Transverse colon (tissue), 4 donors: Measurements from ENCODE around the gene DCAF6. TPM values are rescaled to one million over a fixed set of nuclear protein-coding genes. Genes with fewer than 3 reads are reported as not detected.

Source experiments
- DNase-seq: peaks from one replicate; pipeline ENCODE4 v3.0.0-alpha.2; 2019
- H3K27ac ChIP-seq, 4 donors: fragments of 200-600 bp; sonication (generic); 2 replicates each; pipeline ENCODE4 v1.5.1; 2016 to 2018; ENCODE audit warnings: inconsistent platforms in 4 of 4
- H3K27me3 ChIP-seq: fragments of 200-600 bp; sonication (generic); 2 replicates; pipeline ENCODE4 v1.5.1; 2017; ENCODE audit warnings: inconsistent platforms
- H3K36me3 ChIP-seq, 4 donors: fragments of 200-600 bp; sonication (generic); 2 replicates each; pipeline ENCODE4 v1.5.1; 2017 to 2019; ENCODE audit warnings: inconsistent platforms in 4 of 4
- H3K4me1 ChIP-seq, 4 donors: fragments of 200-600 bp; sonication (generic); 2 replicates each; pipeline ENCODE4 v1.5.1; 2017 to 2020; ENCODE audit warnings: inconsistent platforms in 4 of 4
- H3K4me3 ChIP-seq, 4 donors: fragments of 200-600 bp; sonication (generic); 1 replicate in 1 of 4; 2 replicates in 3 of 4; pipeline versions ENCODE4 v1.5.1 to v1.6.1; 2017 to 2019; ENCODE audit warnings: inconsistent platforms in 4 of 4
- H3K9me3 ChIP-seq, 2 donors: fragments of 200-600 bp; sonication (generic); 2 replicates each; pipeline ENCODE4 v1.5.1; 2017 to 2019; ENCODE audit warnings: inconsistent platforms in 2 of 2
- EP300 ChIP-seq: sonication (generic); formaldehyde crosslinking; IDR thresholded peaks from one replicate; pipeline ENCODE4 v1.6.1; 2017; ENCODE audit warnings: antibody characterized with exemption, low read depth
- POLR2A ChIP-seq: fragments of 450-650 bp; IDR thresholded peaks from one replicate; pipeline ENCODE4 v1.6.1; 2016; ENCODE audit warnings: antibody characterized with exemption, mild to moderate bottlenecking, moderate library complexity
- POLR2AphosphoS5 ChIP-seq, 3 donors: sonication (generic); formaldehyde crosslinking; IDR thresholded peaks; one replicate each; pipeline ENCODE4 v1.6.1; 2016; ENCODE audit warnings: antibody characterized with exemption in 3 of 3
- WGBS, 2 donors: methylation state at CpG; one replicate each; pipeline ENCODE4 v1.1.5; 2018; ENCODE audit warnings: low coverage in 1 of 2; 5-methylcytosine and 5-hydroxymethylcytosine counted together
- in situ Hi-C, 4 donors: fragments of 200-750 bp; cut with MboI; loops; one replicate each; pipeline versions ENCODE4 v1.15.0 to v1.15.1; 2017; ENCODE audit warnings: low sequenced_read_pairs in 3 of 4, low pct_ligation_motif_present in 1 of 4, low pct_unique_long_range_greater_than_20kb in 1 of 4
- intact Hi-C: fragments of 100-400 bp; cut with DNase I; formaldehyde crosslinking; loops from one replicate; pipeline ENCODE4 v1.15.1; 2023; ENCODE audit warnings: low total_unique reads
- total RNA-seq, 4 donors: library from RNA; depleted of rRNA; stranded (reverse); fragments of >200 nt; gene quantifications; one replicate each; pipeline ENCODE4 v1.1.0, GENCODE V29; 2016
- TF ChIP-seq, protein P1 (sequence below), 5 experiments: fragments of 200-600 bp in 3 of 5; fragments of 450-650 bp in 2 of 5; sonication (generic) in 3 of 5; IDR thresholded peaks; 1 replicate in 2 of 5; 2 replicates in 3 of 5; pipeline ENCODE4 v1.5.1; 2016 to 2017; ENCODE audit warnings: antibody characterized with exemption in 5 of 5, inconsistent platforms in 3 of 5, mild to moderate bottlenecking in 2 of 5, moderate library complexity in 1 of 5

The DCAF6 gene
- total RNA-seq, 4 donors from 2014 or later, result 59.5 to 173 (median 93.4) TPM

DNA sequence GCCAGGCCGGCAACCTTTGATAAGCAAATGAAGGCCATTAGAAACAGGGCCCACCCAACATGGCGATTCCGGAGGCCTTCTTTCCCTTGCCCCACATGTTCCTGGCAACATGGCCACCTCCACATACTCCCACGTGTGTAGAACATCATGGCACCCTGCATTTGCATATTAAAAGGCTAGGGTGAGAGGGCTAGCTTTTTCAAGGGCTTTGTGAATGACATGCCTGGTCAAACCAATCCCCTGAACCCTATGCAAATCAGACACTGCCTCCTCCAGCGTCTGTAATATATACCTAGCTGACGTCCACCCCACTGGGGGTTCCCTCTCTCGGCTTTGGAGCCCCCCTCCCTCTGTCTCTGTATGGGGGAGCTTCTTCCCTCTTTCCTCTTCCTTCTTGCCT, 24.2 kb upstream of the DCAF6 start:
- intact Hi-C loops (no loop called here), in situ Hi-C loops (no loop called here)
- Histone ChIP-seq H3K4me3 (no peak overlapping the region), H3K27me3 (no peaks in the 10 kb centered on the region), H3K27ac (no peak overlapping the region), H3K4me1 (peaks cover 0 to 18% (median 0%) of the 10 kb centered on the region in 4 donors), H3K9me3 (no peaks in the 10 kb centered on the region), H3K36me3 (peaks cover 0 to 5% (median 0%) of the 10 kb centered on the region in 4 donors)
- TF ChIP-seq, protein P1, sequence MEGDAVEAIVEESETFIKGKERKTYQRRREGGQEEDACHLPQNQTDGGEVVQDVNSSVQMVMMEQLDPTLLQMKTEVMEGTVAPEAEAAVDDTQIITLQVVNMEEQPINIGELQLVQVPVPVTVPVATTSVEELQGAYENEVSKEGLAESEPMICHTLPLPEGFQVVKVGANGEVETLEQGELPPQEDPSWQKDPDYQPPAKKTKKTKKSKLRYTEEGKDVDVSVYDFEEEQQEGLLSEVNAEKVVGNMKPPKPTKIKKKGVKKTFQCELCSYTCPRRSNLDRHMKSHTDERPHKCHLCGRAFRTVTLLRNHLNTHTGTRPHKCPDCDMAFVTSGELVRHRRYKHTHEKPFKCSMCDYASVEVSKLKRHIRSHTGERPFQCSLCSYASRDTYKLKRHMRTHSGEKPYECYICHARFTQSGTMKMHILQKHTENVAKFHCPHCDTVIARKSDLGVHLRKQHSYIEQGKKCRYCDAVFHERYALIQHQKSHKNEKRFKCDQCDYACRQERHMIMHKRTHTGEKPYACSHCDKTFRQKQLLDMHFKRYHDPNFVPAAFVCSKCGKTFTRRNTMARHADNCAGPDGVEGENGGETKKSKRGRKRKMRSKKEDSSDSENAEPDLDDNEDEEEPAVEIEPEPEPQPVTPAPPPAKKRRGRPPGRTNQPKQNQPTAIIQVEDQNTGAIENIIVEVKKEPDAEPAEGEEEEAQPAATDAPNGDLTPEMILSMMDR (IDR thresholded peaks at IDR 0.05), result no peak
- no peak for TF ChIP-seq POLR2A
- no peak for TF ChIP-seq POLR2AphosphoS5 (IDR thresholded peaks at IDR 0.05)
- TF ChIP-seq EP300, result no peak
- WGBS, 2 donors, result 60 to 84% methylated on average over 2 to 7 of the region's 7 CpGs
- no peak for DNase-seq

DNA sequence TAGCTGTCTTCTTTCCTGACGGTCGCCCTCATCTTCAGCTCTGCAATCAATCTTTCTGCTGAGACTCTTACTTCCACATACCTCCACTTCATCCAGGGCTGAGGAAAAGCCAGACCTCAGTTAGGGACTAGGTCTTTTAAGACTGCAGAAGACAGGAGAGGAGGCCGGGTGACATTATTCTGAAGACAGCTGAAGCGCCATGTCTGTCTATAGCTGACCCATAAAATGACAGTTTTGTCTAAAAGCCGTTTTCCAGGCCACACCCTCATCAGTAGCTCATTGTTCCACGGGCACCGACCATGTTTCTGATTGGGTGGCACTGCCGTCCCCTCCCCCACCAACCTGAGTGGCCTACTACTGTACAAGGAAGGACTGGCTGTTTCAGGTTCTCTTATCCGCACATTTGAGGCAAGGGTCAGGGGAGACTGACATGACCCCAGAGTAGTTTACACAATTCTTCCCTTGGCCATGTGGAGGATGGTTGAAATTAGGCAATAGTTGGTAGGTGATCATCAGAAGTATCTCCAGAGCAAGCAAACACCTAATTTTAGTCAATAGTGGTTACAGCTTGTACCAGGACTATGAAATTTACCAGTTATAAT, 22.5 kb upstream of the DCAF6 start, which contains the start of gene ADCY10:
ADCY10 (minus strand) TSS at position 240 of the 602 bp plus-strand sequence. CDS start 8,994 bp downstream, outside the sequence.
- intact Hi-C loops, result no loop called here
- peaks cover 0 to 20% (median 0%) of the 10 kb centered on the region in 4 donors for H3K4me1 ChIP-seq
- in situ Hi-C loops, result no loop called here
- H3K9me3 ChIP-seq, result no peaks in the 10 kb centered on the region
- no peak within 1 kb of the TSS for H3K4me3 ChIP-seq
- peaks cover 0 to 5% (median 0%) of the 10 kb centered on the region in 4 donors for H3K36me3 ChIP-seq
- DNase-seq, result no peak
- 82 to 86% methylated on average over 4 to 9 of the region's 9 CpGs for WGBS, 2 donors
- no peaks in the 10 kb centered on the region for H3K27me3 ChIP-seq
- TF ChIP-seq EP300 (no peak), POLR2A (peak; percentile 9)
- no peak within 1 kb of the TSS for H3K27ac ChIP-seq

DNA sequence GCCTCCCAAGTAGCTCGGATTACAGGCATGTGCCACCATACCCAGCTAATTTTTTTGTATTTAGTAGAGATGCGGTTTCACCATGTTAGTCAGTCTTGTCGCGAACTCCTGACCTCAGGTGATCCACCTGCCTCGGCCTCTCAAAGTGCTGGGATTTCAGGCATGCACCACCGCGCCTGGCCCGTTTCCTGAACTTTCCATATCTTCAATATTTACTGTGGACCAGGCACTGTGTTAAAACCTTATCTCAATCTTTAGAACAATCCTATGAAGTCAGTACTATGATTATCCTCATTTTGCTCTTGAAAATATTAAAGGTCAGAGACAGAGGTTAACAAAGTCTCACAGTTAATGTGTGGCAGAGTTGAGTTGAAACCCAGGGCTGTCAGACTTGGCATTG, 20.9 kb upstream of the DCAF6 start:
- in situ Hi-C loops, result no loop called here
- H3K4me3 ChIP-seq, result no peak overlapping the region
- intact Hi-C loops, result no loop called here
- TF ChIP-seq POLR2A (no peak), POLR2AphosphoS5 (IDR thresholded peaks at IDR 0.05) (no peak), EP300 (no peak)
- TF ChIP-seq, protein P1 (IDR thresholded peaks at IDR 0.05), result no peak
- 96 to 100% methylated on average over 6 to 8 of the region's 8 CpGs for WGBS, 2 donors
- no peak overlapping the region for H3K27ac ChIP-seq
- no peaks in the 10 kb centered on the region for H3K9me3 ChIP-seq
- peaks cover 0 to 20% (median 0%) of the 10 kb centered on the region in 4 donors for H3K4me1 ChIP-seq
- no peaks in the 10 kb centered on the region for H3K27me3 ChIP-seq
- DNase-seq, result no peak
- peaks cover 0 to 5% (median 0%) of the 10 kb centered on the region in 4 donors for H3K36me3 ChIP-seq

DNA sequence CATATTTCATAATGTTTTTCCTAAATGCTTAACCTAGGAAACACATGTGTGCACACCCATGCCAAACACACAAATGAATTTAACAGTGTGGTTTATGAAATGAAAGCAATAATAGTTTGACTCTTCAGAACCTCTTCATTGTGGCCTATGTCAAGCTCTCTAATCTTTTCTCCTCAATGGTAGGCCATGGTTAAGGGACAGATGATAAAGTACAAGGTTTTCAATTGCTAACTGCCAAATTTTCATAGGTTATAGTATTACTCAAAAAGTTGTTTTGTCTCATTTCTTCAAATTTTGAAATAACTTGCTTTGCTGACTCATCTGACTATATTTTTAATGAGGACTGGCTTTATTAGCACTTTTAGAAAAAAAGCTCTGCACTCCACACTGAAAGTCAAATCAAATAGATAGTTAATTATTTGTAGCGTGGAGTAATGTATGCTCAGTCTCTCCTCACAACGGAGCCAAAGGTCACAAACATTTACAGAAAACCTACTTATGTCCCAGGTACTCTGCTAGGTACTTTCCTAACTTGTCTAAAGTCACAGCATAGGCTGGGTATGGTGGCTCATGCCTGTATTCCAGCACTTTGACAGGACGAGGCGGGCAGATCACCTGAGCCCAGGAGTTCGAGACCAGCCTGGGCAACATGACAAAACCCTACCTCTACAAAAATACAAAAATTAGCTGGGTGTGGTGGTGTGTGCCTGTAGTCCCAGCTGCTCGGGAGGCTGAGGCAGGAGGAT, 19.5 kb upstream of the DCAF6 start:
- Histone ChIP-seq H3K4me3 (no peak overlapping the region), H3K36me3 (peaks cover 0 to 5% (median 0%) of the 10 kb centered on the region in 4 donors), H3K27ac (peak overlapping the region in 2 of 4 donors; percentile 2 to 42), H3K9me3 (no peaks in the 10 kb centered on the region), H3K27me3 (no peaks in the 10 kb centered on the region), H3K4me1 (peaks cover 0 to 13% (median 0%) of the 10 kb centered on the region in 4 donors)
- DNase-seq, result no peak
- TF ChIP-seq EP300 (no peak), POLR2AphosphoS5 (IDR thresholded peaks at IDR 0.05) (no peak), POLR2A (no peak)
- TF ChIP-seq, protein P1 (IDR thresholded peaks at IDR 0.05), result no peak
- in situ Hi-C loops, result no loop called here
- intact Hi-C loops, result no loop called here
- 68 to 69% methylated on average over 4 to 6 of the region's 6 CpGs for WGBS, 2 donors
